ENCODE data around the gene FBXW7. TPM values are rescaled to one million over a fixed set of nuclear protein-coding genes. Genes with fewer than 3 reads are reported as not detected.

FBXW7 gene
- total and polyA plus RNA-seq, 2 of the 13 experiments (the other 11 are each of a cell fraction or from before 2014, with no cell fraction given), result 5.0 to 40.9 TPM

- TF ChIP-seq TCF12 (IDR thresholded peaks at IDR 0.05) (no peak), TCF12 (CRISPR knock-in tag; IDR thresholded peaks at IDR 0.05) (no peak), ZNF879 (CRISPR knock-in tag; IDR thresholded peaks at IDR 0.05) (no peak)
These were observed 252.0 kb downstream of the FBXW7 start (continued) for GRCh38 chr4:152283801-152284470.

- TF ChIP-seq GMEB2 (CRISPR knock-in tag; IDR thresholded peaks at IDR 0.05; ENCODE audit: low read depth) (no peak), HNRNPL (IDR thresholded peaks at IDR 0.05; ENCODE audit: low read depth, low read length) (no peak), ZNF567 (CRISPR knock-in tag; IDR thresholded peaks at IDR 0.05; ENCODE audit: borderline replicate concordance) (no peak), ZNF777 (CRISPR knock-in tag; IDR thresholded peaks at IDR 0.05) (no peak), GABPA (IDR thresholded peaks at IDR 0.05; ENCODE audit: low read depth, low read length) (no peak), GABPA (CRISPR knock-in tag; IDR thresholded peaks at IDR 0.05; ENCODE audit: low read depth) (no peak), ZNF383 (CRISPR knock-in tag; IDR thresholded peaks at IDR 0.05; ENCODE audit: borderline replicate concordance) (no peak), ZNF781 (CRISPR knock-in tag; IDR thresholded peaks at IDR 0.05; ENCODE audit: borderline replicate concordance, not compliant biosample characterization) (no peak), GFI1 (CRISPR knock-in tag; IDR thresholded peaks at IDR 0.05; ENCODE audit: borderline replicate concordance) (no peak), THYN1 (CRISPR knock-in tag; IDR thresholded peaks at IDR 0.05; ENCODE audit: borderline replicate concordance, low read depth) (no peak)
- TF ChIP-seq, protein P1, sequence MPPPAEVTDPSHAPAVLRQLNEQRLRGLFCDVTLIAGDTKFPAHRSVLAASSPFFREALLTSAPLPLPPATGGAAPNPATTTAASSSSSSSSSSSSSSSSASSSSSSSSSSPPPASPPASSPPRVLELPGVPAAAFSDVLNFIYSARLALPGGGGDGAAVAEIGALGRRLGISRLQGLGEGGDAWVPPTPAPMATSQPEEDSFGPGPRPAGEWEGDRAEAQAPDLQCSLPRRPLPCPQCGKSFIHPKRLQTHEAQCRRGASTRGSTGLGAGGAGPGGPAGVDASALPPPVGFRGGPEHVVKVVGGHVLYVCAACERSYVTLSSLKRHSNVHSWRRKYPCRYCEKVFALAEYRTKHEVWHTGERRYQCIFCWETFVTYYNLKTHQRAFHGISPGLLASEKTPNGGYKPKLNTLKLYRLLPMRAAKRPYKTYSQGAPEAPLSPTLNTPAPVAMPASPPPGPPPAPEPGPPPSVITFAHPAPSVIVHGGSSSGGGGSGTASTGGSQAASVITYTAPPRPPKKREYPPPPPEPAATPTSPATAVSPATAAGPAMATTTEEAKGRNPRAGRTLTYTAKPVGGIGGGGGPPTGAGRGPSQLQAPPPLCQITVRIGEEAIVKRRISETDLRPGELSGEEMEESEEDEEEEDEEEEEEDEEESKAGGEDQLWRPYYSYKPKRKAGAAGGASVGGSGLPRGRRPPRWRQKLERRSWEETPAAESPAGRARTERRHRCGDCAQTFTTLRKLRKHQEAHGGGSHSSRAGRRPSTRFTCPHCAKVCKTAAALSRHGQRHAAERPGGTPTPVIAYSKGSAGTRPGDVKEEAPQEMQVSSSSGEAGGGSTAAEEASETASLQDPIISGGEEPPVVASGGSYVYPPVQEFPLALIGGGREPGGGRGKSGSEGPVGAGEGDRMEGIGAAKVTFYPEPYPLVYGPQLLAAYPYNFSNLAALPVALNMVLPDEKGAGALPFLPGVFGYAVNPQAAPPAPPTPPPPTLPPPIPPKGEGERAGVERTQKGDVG (CRISPR knock-in tag; IDR thresholded peaks at IDR 0.05; ENCODE audit: borderline replicate concordance), result no peak
- ChIA-PET CTCF (ENCODE audit: low intra/inter-chr PET ratio, low total read pairs) (no interaction called here), POLR2A (no interaction called here)
- Histone ChIP-seq H3K79me2 (ENCODE audit: insufficient read depth, low read length) (no peaks in the 10 kb centered on the region), H3K9me3 (ENCODE audit: low read length) (no peaks in the 10 kb centered on the region), H3K36me3 (replicated peaks in 1 of 2; ENCODE audit: control insufficient read depth in 1 of 2, insufficient read depth in 2 of 2, low read length in 2 of 2) (no peaks in the 10 kb centered on the region), H3K27me3 (ENCODE audit: control insufficient read depth in 1 of 2, insufficient read depth in 2 of 2, low read length in 2 of 2) (no peaks in the 10 kb centered on the region; a peak in 3 of 5 replicates), H3K4me2 (ENCODE audit: low read depth, low read length) (no peak overlapping the region), H3K27ac (ENCODE audit: extremely low read length, insufficient read depth, low read length) (no peak overlapping the region), H2AFZ (ENCODE audit: low read length) (no peak overlapping the region), H3K9ac (ENCODE audit: insufficient read depth, low read depth, low read length) (no peak overlapping the region), H3K4me3 (replicated peaks in 1 of 3; ENCODE audit: insufficient read depth in 1 of 3, low read depth in 2 of 3, low read length in 3 of 3) (no peak overlapping the region), H4K20me1 (ENCODE audit: insufficient read depth, low read length) (no peaks in the 10 kb centered on the region), H3K4me1 (ENCODE audit: insufficient read depth, low read length) (no peaks in the 10 kb centered on the region)
- no TSS peak for BruUV-seq (replicated peaks)
- no peak for ATAC-seq
- FAIRE-seq, result no peak
- no peak for DNase-seq (ENCODE audit: low spot score)
- in situ Hi-C loops (cut with HindIII; ENCODE audit: extremely low pct_ligation_motif_present, low pct_unique_long_range_greater_than_20kb) (no loop called here), intact Hi-C loops (cut with micrococcal nuclease; ENCODE audit: unreplicated experiment) (no loop called here)
- WGBS (ENCODE audit: low lambda C conversion rate), result 39% methylated on average over 6 of the region's 6 CpGs
These were observed 254.1 kb downstream of the FBXW7 start for GRCh38 chr4:152281822-152282221.

Measured in HepG2 (cell line).